Uterus (tissue), 4 donors: ENCODE measurements around the gene NEGR1. TPM values are rescaled to one million over a fixed set of nuclear protein-coding genes. Genes with fewer than 3 reads are reported as not detected.

ENCODE experiments used
- DNase-seq, 2 donors: peaks; one replicate each; pipeline ENCODE4 v3.0.0-alpha.2; 2019 to 2020
- H3K27ac ChIP-seq, 2 donors: fragments of 200-600 bp; sonication (generic); 1 replicate in 1 of 2; 2 replicates in 1 of 2; pipeline ENCODE4 v1.5.1; 2016 to 2018
- H3K27me3 ChIP-seq, 2 donors: fragments of 200-600 bp; sonication (generic); one replicate each; pipeline ENCODE4 v1.5.1; 2018 to 2019; ENCODE audit warnings: control low read depth in 1 of 2
- H3K36me3 ChIP-seq, 2 donors: fragments of 200-600 bp; sonication (generic); one replicate each; pipeline ENCODE4 v1.5.1; 2019; ENCODE audit warnings: control low read depth in 1 of 2
- H3K4me1 ChIP-seq, 2 donors: fragments of 200-600 bp; sonication (generic); one replicate each; pipeline ENCODE4 v1.5.1; 2018 to 2019; ENCODE audit warnings: control low read depth in 1 of 2
- H3K4me3 ChIP-seq, 2 donors: fragments of 200-600 bp; sonication (generic); 1 replicate in 1 of 2; 2 replicates in 1 of 2; pipeline ENCODE4 v1.5.1; 2018 to 2019; ENCODE audit warnings: mild to moderate bottlenecking in 1 of 2
- H3K9me3 ChIP-seq, 2 donors: fragments of 200-600 bp; sonication (generic); one replicate each; pipeline ENCODE4 v1.5.1; 2019; ENCODE audit warnings: control low read depth in 1 of 2
- CTCF ChIP-seq, 4 experiments: fragments of 200-600 bp in 2 of 4; fragments of 450-650 bp in 2 of 4; sonication (generic) in 2 of 4; IDR thresholded peaks; one replicate each; pipeline ENCODE4 v1.5.1; 2016 to 2019; ENCODE audit warnings: antibody characterized with exemption in 4 of 4, mild to moderate bottlenecking in 2 of 4, moderate library complexity in 1 of 4
- POLR2A ChIP-seq, 2 donors: fragments of 450-650 bp; IDR thresholded peaks; one replicate each; pipeline ENCODE4 v1.6.1; 2016; ENCODE audit warnings: antibody characterized with exemption in 2 of 2, mild to moderate bottlenecking in 1 of 2, moderate library complexity in 1 of 2
- intact Hi-C: fragments of 100-400 bp; cut with DNase I; formaldehyde crosslinking; loops from one replicate; pipeline ENCODE4 v1.15.1; 2023; ENCODE audit warnings: low total_unique reads
- total RNA-seq, 4 donors: library from RNA; depleted of rRNA in 3 of 4; stranded (reverse); fragments of >200 nt in 3 of 4; gene quantifications; one replicate each; pipeline versions ENCODE4 v1.1.0 to v1.2.4, GENCODE V29; 2014 to 2023
- donor health status: DM: yes; HTN: yes; CAD: no.

Gene NEGR1
- total RNA-seq, 4 donors from 2014 or later: 6.7 to 42.9 (median 33.3) TPM

DNA sequence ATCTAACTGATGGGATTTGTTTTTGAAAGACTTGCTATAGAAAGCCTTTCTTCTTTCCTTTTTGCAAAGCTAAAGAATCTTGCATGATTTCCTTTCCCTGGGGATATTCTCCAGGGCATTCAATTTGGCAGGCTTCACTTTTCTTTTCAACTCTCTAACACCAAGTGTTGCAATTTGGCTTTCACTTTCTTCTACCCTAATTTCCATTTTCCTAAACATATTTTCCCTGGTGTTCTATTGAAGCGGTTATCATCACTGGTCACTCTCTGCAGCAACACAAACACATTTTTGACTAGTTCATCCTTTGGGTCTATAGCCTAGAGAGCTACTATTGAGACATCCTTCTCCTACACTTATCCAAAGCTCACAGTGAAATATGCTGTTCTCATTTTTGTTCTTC is 424.5 kb downstream of the NEGR1 start:
- H3K36me3 ChIP-seq: no peaks in the 10 kb centered on the region
- H3K4me1 ChIP-seq: no peaks in the 10 kb centered on the region
- DNase-seq: no peak
- no peaks in the 10 kb centered on the region for H3K9me3 ChIP-seq
- no peak overlapping the region for H3K27ac ChIP-seq
- no peak for TF ChIP-seq CTCF (IDR thresholded peaks at IDR 0.05)
- no peak for TF ChIP-seq POLR2A (IDR thresholded peaks at IDR 0.05)
- H3K27me3 ChIP-seq: no peaks in the 10 kb centered on the region
- H3K4me3 ChIP-seq: no peak overlapping the region
- intact Hi-C loops: no loop called here

DNA sequence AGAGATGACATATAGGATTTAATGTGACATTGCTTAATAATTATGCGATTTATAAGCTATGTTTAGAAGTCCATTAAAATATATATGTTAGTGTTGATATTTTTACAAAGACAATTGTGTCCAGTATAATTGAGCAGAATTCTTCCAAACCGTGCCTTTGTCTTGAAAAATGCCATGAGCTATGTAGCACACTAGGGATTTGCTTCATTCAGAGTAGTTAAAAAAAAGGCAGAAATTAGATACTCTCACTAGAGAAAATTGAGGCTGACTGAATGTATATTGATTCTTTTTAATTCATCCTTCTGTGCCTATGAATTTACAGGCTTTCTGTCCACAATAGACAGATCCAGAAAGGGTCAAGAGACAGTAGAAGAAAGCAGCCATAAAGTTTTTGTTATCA is 429.0 kb downstream of the NEGR1 start:
- Histone ChIP-seq H3K4me1 (no peaks in the 10 kb centered on the region), H3K9me3 (no peaks in the 10 kb centered on the region), H3K4me3 (no peak overlapping the region), H3K27ac (no peak overlapping the region), H3K36me3 (no peaks in the 10 kb centered on the region), H3K27me3 (no peaks in the 10 kb centered on the region)
- TF ChIP-seq POLR2A (IDR thresholded peaks at IDR 0.05): no peak
- TF ChIP-seq CTCF (IDR thresholded peaks at IDR 0.05): no peak
- no peak for DNase-seq
- intact Hi-C loops: no loop called here

GRCh38 chr1:71850936-71851335 is 431.4 kb downstream of the NEGR1 start:
- H3K9me3 ChIP-seq: no peaks in the 10 kb centered on the region
- H3K27ac ChIP-seq: no peak overlapping the region
- no peaks in the 10 kb centered on the region for H3K27me3 ChIP-seq
- H3K4me1 ChIP-seq: no peaks in the 10 kb centered on the region
- no peaks in the 10 kb centered on the region for H3K36me3 ChIP-seq
- intact Hi-C loops: no loop called here
- TF ChIP-seq CTCF (IDR thresholded peaks at IDR 0.05) (no peak), POLR2A (IDR thresholded peaks at IDR 0.05) (no peak)
- H3K4me3 ChIP-seq: no peak overlapping the region
- peak in 1 of 2 donors; percentile 24 for DNase-seq

GRCh38 chr1:71850515-71850914 is 431.8 kb downstream of the NEGR1 start:
- TF ChIP-seq CTCF (IDR thresholded peaks at IDR 0.05): no peak
- TF ChIP-seq POLR2A (IDR thresholded peaks at IDR 0.05): no peak
- no peak overlapping the region for H3K27ac ChIP-seq

DNA sequence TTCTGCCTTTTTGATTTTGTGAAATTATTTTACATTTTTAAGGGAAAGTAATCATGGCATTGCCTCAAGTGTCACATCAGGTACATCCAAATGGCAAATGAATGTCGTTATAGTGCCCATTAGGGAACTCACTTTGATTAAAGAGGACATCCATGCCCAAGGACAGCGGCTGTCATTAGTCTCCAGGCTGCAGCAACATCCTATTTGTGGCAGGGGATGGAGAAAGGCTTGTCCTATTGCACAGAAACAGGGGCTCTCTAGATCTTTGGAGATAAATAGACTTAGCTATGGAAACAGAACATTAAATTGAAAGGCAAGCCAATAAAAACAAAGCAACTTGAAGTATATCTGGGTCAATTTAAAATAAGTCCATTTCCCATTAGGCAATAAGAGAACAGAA is 439.3 kb downstream of the NEGR1 start:
- H3K4me3 ChIP-seq: no peak overlapping the region
- no peak for DNase-seq
- H3K27ac ChIP-seq: no peak overlapping the region
- no peak for TF ChIP-seq CTCF (IDR thresholded peaks at IDR 0.05)
- no peak for TF ChIP-seq POLR2A (IDR thresholded peaks at IDR 0.05)
- no peaks in the 10 kb centered on the region for H3K27me3 ChIP-seq
- H3K4me1 ChIP-seq: no peaks in the 10 kb centered on the region
- H3K9me3 ChIP-seq: no peaks in the 10 kb centered on the region
- intact Hi-C loops: no loop called here
- H3K36me3 ChIP-seq: no peaks in the 10 kb centered on the region

More at GRCh38 chr1:71850515-71850914, 431.8 kb downstream of the NEGR1 start:
- Histone ChIP-seq H3K9me3 (no peaks in the 10 kb centered on the region), H3K36me3 (no peaks in the 10 kb centered on the region), H3K4me1 (no peaks in the 10 kb centered on the region), H3K27me3 (no peaks in the 10 kb centered on the region), H3K4me3 (no peak overlapping the region)
- DNase-seq: no peak
- intact Hi-C loops: no loop called here
